HCT116 (cell line): ENCODE data around the gene NSUN3. TPM values are rescaled to one million over a fixed set of nuclear protein-coding genes. Genes with fewer than 3 reads are reported as not detected.

ENCODE experiments used
- ATAC-seq: fragments of 200-7000 bp; cut with Tn5 transposase; 2 replicates; pipeline ENCODE4 v1.9.1; 2020; ENCODE audit warnings: mild to moderate bottlenecking, moderate library complexity
- BruUV-seq: library from RNA; stranded (reverse); fragments of 400-500 nt; replicated peaks from 2 replicates; lab custom pipeline; 2021; lab: Mats Ljungman, UMichigan
- CTCF ChIA-PET: fragments of 300-600 bp; sonication (Branson Sonifier 250); formaldehyde crosslinking; loops from one replicate; lab custom pipeline; 2021; ENCODE audit warnings: antibody characterized with exemption; lab: Charles Lee
- POLR2A ChIA-PET: fragments of 300-600, 350-600 bp; sonication (Branson Sonifier 250); formaldehyde crosslinking; loops from one replicate; lab custom pipeline; 2021; ENCODE audit warnings: antibody characterized with exemption; lab: Charles Lee
- RAD21 ChIA-PET, 2 experiments: fragments of 300-600 bp; sonication (Branson Sonifier 250); formaldehyde crosslinking; loops; one replicate each; lab custom pipeline; 2023; ENCODE audit warnings: low total read pairs in 2 of 2; ENCODE audit not compliant: uncharacterized antibody in 2 of 2, unreplicated experiment in 2 of 2, low non-redundant PET in 1 of 2; lab: Charles Lee
- DNase-seq: peaks from one replicate; pipeline ENCODE4 v3.0.0-alpha.2; 2010; ENCODE audit warnings: low read depth, low spot score
- H2AFZ ChIP-seq: fragments of 200-600 bp; shearing (Covaris generic), sonication (generic); 2 replicates; pipeline ENCODE4 v1.6.1; 2017; ENCODE audit warnings: low read depth, mixed run types, mixed read lengths, antibody characterized with exemption, low read length; ENCODE audit not compliant: poor library complexity, severe bottlenecking
- H3K27ac ChIP-seq: 2 replicates; pipeline ENCODE4 v1.5.1; 2012; ENCODE audit warnings: low read depth, low read length
- H3K27me3 ChIP-seq: fragments of 200-600 bp; sonication (generic); 2 replicates; pipeline ENCODE4 v1.6.1; 2016; ENCODE audit warnings: mixed run types, low read length, mixed read lengths; ENCODE audit not compliant: insufficient read depth
- H3K36me3 ChIP-seq, 2 experiments: fragments of 200-500 bp in 1 of 2; fragments of 200-600 bp in 1 of 2; sonication (Bioruptor generic) in 1 of 2; sonication (generic) in 1 of 2; 2 replicates each; pipeline versions ENCODE4 v1.5.1 to v1.6.1; 2014 to 2016; ENCODE audit warnings: low read length in 2 of 2, inconsistent platforms in 1 of 2, mixed read lengths in 1 of 2, mixed run types in 1 of 2; ENCODE audit not compliant: insufficient read depth in 2 of 2, control insufficient read depth in 1 of 2
- H3K4me1 ChIP-seq, 2 experiments: fragments of 200-600 bp in 1 of 2; sonication (generic) in 1 of 2; 2 replicates each; pipeline versions ENCODE4 v1.5.1 to v1.6.1; 2012 to 2017; ENCODE audit warnings: low read length in 2 of 2, inconsistent platforms in 1 of 2, mild to moderate bottlenecking in 1 of 2, mixed read lengths in 1 of 2, mixed run types in 1 of 2, moderate library complexity in 1 of 2; ENCODE audit not compliant: insufficient read depth in 2 of 2, control insufficient read depth in 1 of 2
- H3K4me2 ChIP-seq: fragments of 200-600 bp; sonication (generic); 2 replicates; pipeline ENCODE4 v1.6.1; 2017; ENCODE audit warnings: mixed run types, low read length, mixed read lengths
- H3K4me3 ChIP-seq, 2 experiments: fragments of 200-600 bp in 1 of 2; sonication (generic) in 1 of 2; replicated peaks in 1 of 2; 2 replicates each; pipeline ENCODE4 v1.5.1; 2011 to 2016; ENCODE audit warnings: low read length in 2 of 2, control low read depth in 1 of 2, low read depth in 1 of 2, mild to moderate bottlenecking in 1 of 2, mixed read lengths in 1 of 2, mixed run types in 1 of 2
- H3K79me2 ChIP-seq: fragments of 200-600 bp; sonication (generic); 2 replicates; pipeline ENCODE4 v1.6.1; 2017; ENCODE audit warnings: mild to moderate bottlenecking, mixed run types, low read length, moderate library complexity, mixed read lengths; ENCODE audit not compliant: insufficient read depth
- H3K9ac ChIP-seq: fragments of 200-600 bp; sonication (generic); 2 replicates; pipeline ENCODE4 v1.6.1; 2016; ENCODE audit warnings: low read length, mixed read lengths
- H3K9me2 ChIP-seq: fragments of 200-600 bp; sonication (generic), shearing (Covaris generic); 2 replicates; pipeline ENCODE4 v1.6.1; 2017; ENCODE audit warnings: mixed run types, mild to moderate bottlenecking, moderate library complexity; ENCODE audit not compliant: insufficient read depth
- H3K9me3 ChIP-seq, 2 experiments: fragments of 200-500 bp in 1 of 2; fragments of 200-600 bp in 1 of 2; sonication (Bioruptor generic) in 1 of 2; sonication (generic) in 1 of 2; 2 replicates each; pipeline ENCODE4 v1.6.1; 2014 to 2017; ENCODE audit warnings: low read length in 2 of 2, mixed read lengths in 2 of 2, inconsistent platforms in 1 of 2, low read depth in 1 of 2, mild to moderate bottlenecking in 1 of 2, mixed run types in 1 of 2, moderate library complexity in 1 of 2; ENCODE audit not compliant: control insufficient read depth in 1 of 2, insufficient read depth in 1 of 2
- H4K20me1 ChIP-seq: fragments of 200-600 bp; sonication (generic), shearing (Covaris generic); 2 replicates; pipeline ENCODE4 v1.6.1; 2017; ENCODE audit warnings: mixed run types, mild to moderate bottlenecking, moderate library complexity; ENCODE audit not compliant: insufficient read depth
- ATF3 ChIP-seq: IDR thresholded peaks from 2 replicates; pipeline ENCODE4 v1.6.1; 2012
- EGR1 ChIP-seq: IDR thresholded peaks from 2 replicates; pipeline ENCODE4 v1.6.1; 2012; ENCODE audit warnings: low read depth
- ELF1 ChIP-seq: IDR thresholded peaks from 2 replicates; pipeline ENCODE4 v1.6.1; 2012; ENCODE audit warnings: low read depth, borderline replicate concordance
- POLR2A ChIP-seq: IDR thresholded peaks from 2 replicates; pipeline ENCODE4 v1.7.0; 2011; ENCODE audit warnings: borderline replicate concordance; ENCODE audit not compliant: insufficient read depth, insufficient read length; ENCODE audit errors: extremely low read depth
- RAD21 ChIP-seq: IDR thresholded peaks from 2 replicates; pipeline ENCODE4 v1.6.1; 2012; ENCODE audit warnings: low read depth, mild to moderate bottlenecking
- REST ChIP-seq: IDR thresholded peaks from 2 replicates; pipeline ENCODE4 v1.6.1; 2012; ENCODE audit warnings: low read depth
- SRF ChIP-seq: IDR thresholded peaks from 2 replicates; pipeline ENCODE4 v1.6.1; 2012; ENCODE audit warnings: low read depth
- TCF7L2 ChIP-seq: IDR thresholded peaks from 2 replicates; pipeline ENCODE4 v1.7.0; 2011; ENCODE audit warnings: borderline replicate concordance, inconsistent platforms; ENCODE audit not compliant: insufficient read depth, insufficient read length; ENCODE audit errors: extremely low read depth
- YY1 ChIP-seq: IDR thresholded peaks from 2 replicates; pipeline ENCODE4 v1.6.1; 2011; ENCODE audit warnings: low read length, low read depth, moderate library complexity, mild to moderate bottlenecking; ENCODE audit not compliant: insufficient replicate concordance; ENCODE audit errors: extremely low read depth
- ZBTB33 ChIP-seq: IDR thresholded peaks from 2 replicates; pipeline ENCODE4 v1.6.1; 2011; ENCODE audit warnings: mild to moderate bottlenecking, low read length, moderate library complexity; ENCODE audit not compliant: insufficient replicate concordance; ENCODE audit errors: extremely low read depth
- intact Hi-C: fragments of 100-400 bp; cut with micrococcal nuclease; formaldehyde crosslinking; loops from 2 replicates; pipeline ENCODE4 v1.10.0; 2022
- total RNA-seq: library from RNA; stranded (reverse); gene quantifications from one replicate; pipeline ENCODE4 v1.2.1, GENCODE V29; 2021; ENCODE audit not compliant: unreplicated experiment

The NSUN3 gene
- total RNA-seq, 1 experiment from 2014 or later = 6.6 TPM

GRCh38 chr3:94064243-94064860 lies 1.5 kb downstream of the NSUN3 start (continued):
- TF ChIP-seq ATF3 = no peak
- TF ChIP-seq SRF = no peak
- TF ChIP-seq TCF7L2 = no peak
- TF ChIP-seq POLR2A = no peak
- no peak for TF ChIP-seq ELF1
- no peak for TF ChIP-seq EGR1
- no peak for TF ChIP-seq RAD21
- no peak for TF ChIP-seq ZBTB33
- no peak for TF ChIP-seq YY1
- TF ChIP-seq, all 23 proteins: peak for 0

GRCh38 chr3:94065122-94065521 lies 2.3 kb downstream of the NSUN3 start:
- Histone ChIP-seq H3K4me3 (no peak overlapping the region), H3K9me3 (no peaks in the 10 kb centered on the region), H3K27me3 (no peaks in the 10 kb centered on the region), H3K36me3 (no peaks in the 10 kb centered on the region; a peak in 1 of 4 replicates), H3K9me2 (no peaks in the 10 kb centered on the region), H3K9ac (no peak overlapping the region), H2AFZ (no peak overlapping the region), H4K20me1 (no peaks in the 10 kb centered on the region), H3K79me2 (peaks cover 14% of the 10 kb centered on the region; the same call in 1 of the 2 replicates), H3K27ac (no peak overlapping the region), H3K4me2 (no peak overlapping the region), H3K4me1 (peaks cover 6 to 15% of the 10 kb centered on the region in 2 experiments; a peak in 3 of 4 replicates)
- ATAC-seq = no peak
- intact Hi-C loops = loop anchor here (10.0 kb wide), 1 partner anchor 220 kb away; no protein-coding TSS in a partner anchor
- no TSS peak for BruUV-seq
- ChIA-PET POLR2A (no interaction called here), RAD21 (no interaction called here), CTCF (no interaction called here)
- TF ChIP-seq ELF1 = no peak
- TF ChIP-seq REST = no peak
- DNase-seq = no peak
